Activated CD8-positive, alpha-beta memory T cell treated with anti-CD3 and anti-CD28 coated beads, Interleukin-2, amount 10 ng/mL, durations not matched to agents 7 days and 5 days (primary cell): ENCODE results near the gene MNT. TPM values are rescaled to one million over a fixed set of nuclear protein-coding genes. Genes with fewer than 3 reads are reported as not detected.

Experiments
- ATAC-seq: fragments of 150-1000 bp; cut with Tn5 transposase; one replicate; pipeline ENCODE4 v1.10.0; 2021; ENCODE audit warnings: moderate library complexity
- CTCF ChIA-PET: fragments of 350-600 bp; sonication (Branson Sonifier 250); formaldehyde crosslinking; loops from one replicate; lab custom pipeline; 2021; ENCODE audit warnings: antibody characterized with exemption; lab: Charles Lee
- DNase-seq: peaks from one replicate; pipeline ENCODE4 v3.0.0-alpha.2; 2020
- H3K27ac Mint-ChIP-seq: one replicate; pipeline ENCODE4 v1.8.0; 2021; ENCODE audit warnings: mild to moderate bottlenecking, mixed read lengths
- H3K27me3 Mint-ChIP-seq: one replicate; pipeline ENCODE4 v1.8.0; 2021; ENCODE audit warnings: mixed read lengths
- H3K36me3 Mint-ChIP-seq: one replicate; pipeline ENCODE4 v1.8.0; 2021; ENCODE audit warnings: mild to moderate bottlenecking, mixed read lengths
- H3K4me1 Mint-ChIP-seq: one replicate; pipeline ENCODE4 v1.8.0; 2021; ENCODE audit warnings: mixed read lengths
- H3K4me3 Mint-ChIP-seq: one replicate; pipeline ENCODE4 v1.8.0; 2021; ENCODE audit warnings: mild to moderate bottlenecking, moderate library complexity, mixed read lengths
- H3K9me3 Mint-ChIP-seq: one replicate; pipeline ENCODE4 v1.8.0; 2022; ENCODE audit warnings: low read depth, mixed read lengths
- total RNA-seq, 2 experiments: library from RNA; stranded (reverse); gene quantifications; one replicate each; pipeline ENCODE4 v1.2.3, GENCODE V29; 2021

The MNT gene
- total RNA-seq, 2 experiments from 2014 or later = 26.0 to 31.9 TPM

GRCh38 chr17:2391597-2392251 lies 9.1 kb downstream of the MNT start:
- CTCF ChIA-PET = interaction anchor here (0.6 to 4.6 kb wide), 8 partner anchors 9 to 670 kb away, joined by 3 to 78 read pairs (median 6); partner anchors contain the start of genes MNT and TSR1
- H3K27ac Mint-ChIP-seq = peak overlapping the region; percentile 96
- ATAC-seq (no peak), DNase-seq (no peak)
- H3K4me3 Mint-ChIP-seq = peak overlapping the region; percentile 94
- H3K36me3 Mint-ChIP-seq = peaks cover 5% of the 10 kb centered on the region
- peaks cover 45% of the 10 kb centered on the region for H3K4me1 Mint-ChIP-seq
- H3K27me3 Mint-ChIP-seq = no peaks in the 10 kb centered on the region
- no peaks in the 10 kb centered on the region for H3K9me3 Mint-ChIP-seq

GRCh38 chr17:2390199-2390836 lies 10.5 kb downstream of the MNT start:
- Mint-ChIP-seq H3K4me1 (peaks cover 40% of the 10 kb centered on the region), H3K27ac (peak overlapping the region; percentile 96), H3K36me3 (peaks cover 5% of the 10 kb centered on the region), H3K4me3 (no peak overlapping the region), H3K9me3 (no peaks in the 10 kb centered on the region), H3K27me3 (no peaks in the 10 kb centered on the region)
- no peak for ATAC-seq
- no peak for DNase-seq
- CTCF ChIA-PET = interaction anchor here (4.5 to 4.6 kb wide), 2 partner anchors 7 to 26 kb away, joined by 48 to 78 read pairs; no protein-coding TSS in a partner anchor

GRCh38 chr17:2388683-2389055 lies 12.2 kb downstream of the MNT start:
- H3K36me3 Mint-ChIP-seq = peaks cover 5% of the 10 kb centered on the region
- H3K27ac Mint-ChIP-seq = peak overlapping the region; percentile 42
- no peak for ATAC-seq
- CTCF ChIA-PET = interaction anchor here (1.3 to 2.4 kb wide), 2 partner anchors 13 to 28 kb away, joined by 5 to 16 read pairs; no protein-coding TSS in a partner anchor
- H3K4me3 Mint-ChIP-seq = no peak overlapping the region
- no peak for DNase-seq
- H3K9me3 Mint-ChIP-seq = no peaks in the 10 kb centered on the region
- peaks cover 36% of the 10 kb centered on the region for H3K4me1 Mint-ChIP-seq
- H3K27me3 Mint-ChIP-seq = no peaks in the 10 kb centered on the region

- Mint-ChIP-seq H3K36me3 (peaks cover 5% of the 10 kb centered on the region), H3K9me3 (no peaks in the 10 kb centered on the region), H3K4me1 (peaks cover 36% of the 10 kb centered on the region), H3K27me3 (no peaks in the 10 kb centered on the region), H3K4me3 (no peak overlapping the region), H3K27ac (no peak overlapping the region)
- DNase-seq (no peak), ATAC-seq (no peak)
- CTCF ChIA-PET = interaction anchor here (1.3 to 2.4 kb wide), 2 partner anchors 14 to 28 kb away, joined by 5 to 16 read pairs; no protein-coding TSS in a partner anchor
Measured at GRCh38 chr17:2388020-2388682, 12.7 kb downstream of the MNT start.

- ATAC-seq = no peak
- DNase-seq = no peak
- H3K9me3 Mint-ChIP-seq = no peaks in the 10 kb centered on the region
- no peak overlapping the region for H3K4me3 Mint-ChIP-seq
- CTCF ChIA-PET = interaction anchor here (2.4 kb wide), 1 partner anchor 29 kb away, joined by 16 read pairs; no protein-coding TSS in a partner anchor
- no peak overlapping the region for H3K27ac Mint-ChIP-seq
- H3K27me3 Mint-ChIP-seq = no peaks in the 10 kb centered on the region
- H3K36me3 Mint-ChIP-seq = peaks cover 5% of the 10 kb centered on the region
- peaks cover 39% of the 10 kb centered on the region for H3K4me1 Mint-ChIP-seq
Measured at GRCh38 chr17:2387086-2388019, 13.5 kb downstream of the MNT start.

GRCh38 chr17:2386400-2387085 lies 14.3 kb downstream of the MNT start:
- Mint-ChIP-seq H3K4me1 (peaks cover 31% of the 10 kb centered on the region), H3K9me3 (no peaks in the 10 kb centered on the region), H3K27me3 (no peaks in the 10 kb centered on the region), H3K27ac (no peak overlapping the region), H3K36me3 (peaks cover 4% of the 10 kb centered on the region), H3K4me3 (no peak overlapping the region)
- ATAC-seq = no peak
- CTCF ChIA-PET = interaction anchor here (0.8 to 9.5 kb wide), 2 partner anchors 12 to 31 kb away, joined by 3 to 323 read pairs; no protein-coding TSS in a partner anchor
- DNase-seq = no peak

GRCh38 chr17:2385240-2386210 lies 15.3 kb downstream of the MNT start:
- CTCF ChIA-PET = interaction anchor here (0.8 to 9.5 kb wide), 2 partner anchors 13 to 32 kb away, joined by 3 to 323 read pairs; no protein-coding TSS in a partner anchor
- Mint-ChIP-seq H3K36me3 (peaks cover under 1% of the 10 kb centered on the region), H3K4me1 (peaks cover 22% of the 10 kb centered on the region), H3K27me3 (no peaks in the 10 kb centered on the region), H3K4me3 (no peak overlapping the region), H3K9me3 (no peaks in the 10 kb centered on the region), H3K27ac (no peak overlapping the region)
- no peak for DNase-seq
- no peak for ATAC-seq

- H3K27me3 Mint-ChIP-seq = no peaks in the 10 kb centered on the region
- ATAC-seq (no peak), DNase-seq (no peak)
- H3K9me3 Mint-ChIP-seq = no peaks in the 10 kb centered on the region
- no peak overlapping the region for H3K27ac Mint-ChIP-seq
- H3K4me3 Mint-ChIP-seq = no peak overlapping the region
- CTCF ChIA-PET = interaction anchor here (2.3 to 9.5 kb wide), 5 partner anchors 8 to 326 kb away, joined by 6 to 323 read pairs (median 78); partner anchors contain the start of gene MNT
- no peaks in the 10 kb centered on the region for H3K36me3 Mint-ChIP-seq
- H3K4me1 Mint-ChIP-seq = peaks cover 13% of the 10 kb centered on the region
Measured at GRCh38 chr17:2384439-2385127, 16.3 kb downstream of the MNT start.

GRCh38 chr17:2383628-2384167 lies 17.2 kb downstream of the MNT start:
- CTCF ChIA-PET = interaction anchor here (1.4 to 9.5 kb wide), 12 partner anchors 9 to 500 kb away, joined by 4 to 323 read pairs (median 15); partner anchors contain the start of gene MNT
- Mint-ChIP-seq H3K4me1 (peaks cover 6% of the 10 kb centered on the region), H3K4me3 (no peak overlapping the region), H3K27me3 (no peaks in the 10 kb centered on the region), H3K27ac (peak overlapping the region; percentile 36), H3K36me3 (no peaks in the 10 kb centered on the region), H3K9me3 (no peaks in the 10 kb centered on the region)
- ATAC-seq (no peak), DNase-seq (no peak)

GRCh38 chr17:2380950-2381649 lies 19.8 kb downstream of the MNT start:
- DNase-seq (no peak), ATAC-seq (no peak)
- CTCF ChIA-PET = interaction anchor here (1.0 to 9.5 kb wide), 8 partner anchors 11 to 135 kb away, joined by 3 to 323 read pairs (median 28); partner anchors contain the start of gene MNT
- no peak overlapping the region for H3K27ac Mint-ChIP-seq
- no peaks in the 10 kb centered on the region for H3K9me3 Mint-ChIP-seq
- H3K4me3 Mint-ChIP-seq = no peak overlapping the region
- no peaks in the 10 kb centered on the region for H3K27me3 Mint-ChIP-seq
- no peaks in the 10 kb centered on the region for H3K36me3 Mint-ChIP-seq
- peaks cover 4% of the 10 kb centered on the region for H3K4me1 Mint-ChIP-seq
